ENCODE measurements around the gene TAS2R60.

DNA sequence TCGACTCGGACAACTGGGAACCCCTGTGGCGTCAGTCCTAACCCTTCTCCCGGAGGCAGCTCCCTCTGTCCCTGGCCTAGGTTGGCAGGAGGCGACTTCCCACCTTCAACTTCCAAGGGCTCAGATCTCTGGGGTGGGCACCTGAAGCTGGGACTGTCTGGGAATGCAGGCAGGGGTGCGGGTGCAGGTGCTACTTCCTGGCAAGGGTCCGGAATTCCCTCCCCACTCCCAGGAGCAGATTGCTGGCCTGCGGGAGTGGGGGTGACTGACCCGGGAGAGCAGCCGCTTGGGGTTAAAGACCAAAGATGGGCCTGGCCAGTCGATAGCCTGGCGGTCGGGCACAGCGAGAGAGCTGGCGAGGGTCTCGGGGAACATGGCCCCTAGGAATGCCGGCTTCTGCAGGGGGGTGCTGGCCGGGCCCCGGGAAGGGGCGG, 35.0 kb upstream of the TAS2R60 start:
- TF ChIP-seq, protein P1, sequence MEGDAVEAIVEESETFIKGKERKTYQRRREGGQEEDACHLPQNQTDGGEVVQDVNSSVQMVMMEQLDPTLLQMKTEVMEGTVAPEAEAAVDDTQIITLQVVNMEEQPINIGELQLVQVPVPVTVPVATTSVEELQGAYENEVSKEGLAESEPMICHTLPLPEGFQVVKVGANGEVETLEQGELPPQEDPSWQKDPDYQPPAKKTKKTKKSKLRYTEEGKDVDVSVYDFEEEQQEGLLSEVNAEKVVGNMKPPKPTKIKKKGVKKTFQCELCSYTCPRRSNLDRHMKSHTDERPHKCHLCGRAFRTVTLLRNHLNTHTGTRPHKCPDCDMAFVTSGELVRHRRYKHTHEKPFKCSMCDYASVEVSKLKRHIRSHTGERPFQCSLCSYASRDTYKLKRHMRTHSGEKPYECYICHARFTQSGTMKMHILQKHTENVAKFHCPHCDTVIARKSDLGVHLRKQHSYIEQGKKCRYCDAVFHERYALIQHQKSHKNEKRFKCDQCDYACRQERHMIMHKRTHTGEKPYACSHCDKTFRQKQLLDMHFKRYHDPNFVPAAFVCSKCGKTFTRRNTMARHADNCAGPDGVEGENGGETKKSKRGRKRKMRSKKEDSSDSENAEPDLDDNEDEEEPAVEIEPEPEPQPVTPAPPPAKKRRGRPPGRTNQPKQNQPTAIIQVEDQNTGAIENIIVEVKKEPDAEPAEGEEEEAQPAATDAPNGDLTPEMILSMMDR (IDR thresholded peaks at IDR 0.05; ENCODE audit: insufficient read depth, low read depth, low read length): no peak
- TF ChIP-seq EZH2 (IDR thresholded peaks at IDR 0.05; ENCODE audit: insufficient read depth, low read length): no peak
